ENCODE measurements around the gene CACNB1.

The CACNB1 gene

GRCh38 chr17:39200957-39201510 lies 3.6 kb upstream of the CACNB1 start:
- no peak for TF ChIP-seq CTCF (IDR thresholded peaks at IDR 0.05; ENCODE audit: low read depth, low read length)
- peak overlapping the region; percentile 98 for H3K4me3 ChIP-seq (ENCODE audit: low read depth, low read length)
- in situ Hi-C loops (cut with HindIII; ENCODE audit: low sequenced_read_pairs) = no loop called here
- DNase-seq (ENCODE audit: low read depth, low spot score) = no peak

GRCh38 chr17:39200070-39200879 lies 2.8 kb upstream of the CACNB1 start, which contains the start of gene RPL19:
Gene RPL19, plus strand, starts transcription at chr17:39200283. Its CDS starts 62 bp downstream, at chr17:39200345.
- in situ Hi-C loops (cut with HindIII; ENCODE audit: low sequenced_read_pairs) = no loop called here
- no peak for TF ChIP-seq CTCF (IDR thresholded peaks at IDR 0.05; ENCODE audit: low read depth, low read length)
- peak within 1 kb of the TSS; percentile 98 for H3K4me3 ChIP-seq (ENCODE audit: low read depth, low read length)
- no peak for DNase-seq (ENCODE audit: low read depth, low spot score)

GRCh38 chr17:39199820-39200069 lies 2.3 kb upstream of the CACNB1 start:
- in situ Hi-C loops (cut with HindIII; ENCODE audit: low sequenced_read_pairs) = no loop called here
- peak; percentile 93 for DNase-seq (ENCODE audit: low read depth, low spot score)
- no peak for TF ChIP-seq CTCF (IDR thresholded peaks at IDR 0.05; ENCODE audit: low read depth, low read length)
- peak overlapping the region; percentile 98 for H3K4me3 ChIP-seq (ENCODE audit: low read depth, low read length)

GRCh38 chr17:39198186-39198566 lies 707 bp upstream of the CACNB1 start:
- in situ Hi-C loops (cut with HindIII; ENCODE audit: low sequenced_read_pairs) = no loop called here
- DNase-seq (ENCODE audit: low read depth, low spot score) = no peak
- no peak for TF ChIP-seq CTCF (IDR thresholded peaks at IDR 0.05; ENCODE audit: low read depth, low read length)
- peak overlapping the region; percentile 77 for H3K4me3 ChIP-seq (ENCODE audit: low read depth, low read length)

GRCh38 chr17:39196808-39197291 lies 619 bp downstream of the CACNB1 start:
- TF ChIP-seq CTCF (IDR thresholded peaks at IDR 0.05; ENCODE audit: low read depth, low read length) = no peak
- in situ Hi-C loops (cut with HindIII; ENCODE audit: low sequenced_read_pairs) = no loop called here
- no peak for DNase-seq (ENCODE audit: low read depth, low spot score)
- peak overlapping the region; percentile 77 for H3K4me3 ChIP-seq (ENCODE audit: low read depth, low read length)

GRCh38 chr17:39196241-39196807 lies 1.1 kb downstream of the CACNB1 start:
- H3K4me3 ChIP-seq (ENCODE audit: low read depth, low read length) = peak overlapping the region; percentile 77
- no peak for DNase-seq (ENCODE audit: low read depth, low spot score)
- in situ Hi-C loops (cut with HindIII; ENCODE audit: low sequenced_read_pairs) = no loop called here
- no peak for TF ChIP-seq CTCF (IDR thresholded peaks at IDR 0.05; ENCODE audit: low read depth, low read length)
